Esophagus muscularis mucosa (tissue), 4 donors: ENCODE measurements around the gene MBNL1. TPM values are rescaled to one million over a fixed set of nuclear protein-coding genes. Genes with fewer than 3 reads are reported as not detected.
"Not testable (repeated sequence)": the region's sequence is repeated elsewhere in the genome, so short reads cannot be mapped to it uniquely, and the experiment has no call there.

Experiments used
- DNase-seq: peaks from one replicate; pipeline ENCODE4 v3.0.0-alpha.2; 2017; ENCODE audit errors: extremely low spot score
- H3K27ac ChIP-seq, 4 donors: fragments of 200-600 bp; sonication (generic); replicated peaks in 1 of 4; 1 replicate in 3 of 4; 2 replicates in 1 of 4; pipeline ENCODE4 v1.5.1; 2016 to 2019; ENCODE audit warnings: mild to moderate bottlenecking in 1 of 4
- H3K27me3 ChIP-seq, 4 donors: fragments of 200-600 bp; sonication (generic); one replicate each; pipeline versions ENCODE4 v1.5.1 to v1.6.0; 2016 to 2019
- H3K36me3 ChIP-seq, 4 donors: fragments of 200-600 bp; sonication (generic); one replicate each; pipeline ENCODE4 v1.5.1; 2016 to 2019
- H3K4me1 ChIP-seq, 4 donors: fragments of 200-600 bp; sonication (generic); one replicate each; pipeline ENCODE4 v1.5.1; 2016 to 2019
- H3K4me3 ChIP-seq, 4 donors: fragments of 200-600 bp; sonication (generic); 1 replicate in 2 of 4; 2 replicates in 2 of 4; pipeline ENCODE4 v1.5.1; 2016 to 2019; ENCODE audit warnings: mild to moderate bottlenecking in 4 of 4, moderate library complexity in 1 of 4
- H3K9me3 ChIP-seq, 4 donors: fragments of 200-600 bp; sonication (generic); 1 replicate in 3 of 4; 2 replicates in 1 of 4; pipeline ENCODE4 v1.5.1; 2016 to 2019
- EP300 ChIP-seq: sonication (generic); formaldehyde crosslinking; IDR thresholded peaks from one replicate; pipeline ENCODE4 v1.6.1; 2017; ENCODE audit warnings: antibody characterized with exemption
- POLR2A ChIP-seq: fragments of 450-650 bp; IDR thresholded peaks from one replicate; pipeline ENCODE4 v1.6.1; 2017; ENCODE audit warnings: antibody characterized with exemption, moderate library complexity, mild to moderate bottlenecking, low read depth
- POLR2AphosphoS5 ChIP-seq, 2 donors: sonication (generic); formaldehyde crosslinking; IDR thresholded peaks; one replicate each; pipeline ENCODE4 v1.6.1; 2017; ENCODE audit warnings: antibody characterized with exemption in 2 of 2
- WGBS: methylation state at CpG from one replicate; pipeline ENCODE4 v1.1.5; 2018; 5-methylcytosine and 5-hydroxymethylcytosine counted together
- intact Hi-C: fragments of 100-400 bp; cut with DNase I; formaldehyde crosslinking; loops from one replicate; pipeline ENCODE4 v1.15.1; 2023
- total RNA-seq, 4 donors: library from RNA; depleted of rRNA; stranded (reverse); fragments of >200 nt; gene quantifications; one replicate each; pipeline versions ENCODE4 v1.1.0 to v1.2.1, GENCODE V29; 2016
- TF ChIP-seq, protein P1 (sequence below), 3 experiments: fragments of 200-600 bp in 2 of 3; fragments of 450-650 bp in 1 of 3; sonication (generic) in 2 of 3; IDR thresholded peaks; one replicate each; pipeline ENCODE4 v1.5.1; 2017 to 2019; ENCODE audit warnings: antibody characterized with exemption in 3 of 3, mild to moderate bottlenecking in 2 of 3, moderate library complexity in 1 of 3

Gene MBNL1
- total RNA-seq, 4 donors from 2014 or later: 635 to 868 (median 720) TPM

GRCh38 chr3:152364237-152364636, 95.5 kb downstream of the MBNL1 start:
- no peak overlapping the region for H3K4me3 ChIP-seq
- intact Hi-C loops: no loop called here
- H3K27ac ChIP-seq: peak overlapping the region in 3 of 4 donors; percentile 2 to 50 (median 9)
- peaks cover 0 to 3% (median 1%) of the 10 kb centered on the region in 4 donors for H3K36me3 ChIP-seq
- no peaks in the 10 kb centered on the region for H3K9me3 ChIP-seq
- TF ChIP-seq, protein P1, sequence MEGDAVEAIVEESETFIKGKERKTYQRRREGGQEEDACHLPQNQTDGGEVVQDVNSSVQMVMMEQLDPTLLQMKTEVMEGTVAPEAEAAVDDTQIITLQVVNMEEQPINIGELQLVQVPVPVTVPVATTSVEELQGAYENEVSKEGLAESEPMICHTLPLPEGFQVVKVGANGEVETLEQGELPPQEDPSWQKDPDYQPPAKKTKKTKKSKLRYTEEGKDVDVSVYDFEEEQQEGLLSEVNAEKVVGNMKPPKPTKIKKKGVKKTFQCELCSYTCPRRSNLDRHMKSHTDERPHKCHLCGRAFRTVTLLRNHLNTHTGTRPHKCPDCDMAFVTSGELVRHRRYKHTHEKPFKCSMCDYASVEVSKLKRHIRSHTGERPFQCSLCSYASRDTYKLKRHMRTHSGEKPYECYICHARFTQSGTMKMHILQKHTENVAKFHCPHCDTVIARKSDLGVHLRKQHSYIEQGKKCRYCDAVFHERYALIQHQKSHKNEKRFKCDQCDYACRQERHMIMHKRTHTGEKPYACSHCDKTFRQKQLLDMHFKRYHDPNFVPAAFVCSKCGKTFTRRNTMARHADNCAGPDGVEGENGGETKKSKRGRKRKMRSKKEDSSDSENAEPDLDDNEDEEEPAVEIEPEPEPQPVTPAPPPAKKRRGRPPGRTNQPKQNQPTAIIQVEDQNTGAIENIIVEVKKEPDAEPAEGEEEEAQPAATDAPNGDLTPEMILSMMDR (IDR thresholded peaks at IDR 0.05): no peak
- TF ChIP-seq POLR2A (no peak), EP300 (no peak), POLR2AphosphoS5 (IDR thresholded peaks at IDR 0.05) (no peak)
- no peaks in the 10 kb centered on the region for H3K27me3 ChIP-seq
- H3K4me1 ChIP-seq: peaks cover 61 to 86% (median 77%) of the 10 kb centered on the region in 4 donors
- no peak for DNase-seq

DNA sequence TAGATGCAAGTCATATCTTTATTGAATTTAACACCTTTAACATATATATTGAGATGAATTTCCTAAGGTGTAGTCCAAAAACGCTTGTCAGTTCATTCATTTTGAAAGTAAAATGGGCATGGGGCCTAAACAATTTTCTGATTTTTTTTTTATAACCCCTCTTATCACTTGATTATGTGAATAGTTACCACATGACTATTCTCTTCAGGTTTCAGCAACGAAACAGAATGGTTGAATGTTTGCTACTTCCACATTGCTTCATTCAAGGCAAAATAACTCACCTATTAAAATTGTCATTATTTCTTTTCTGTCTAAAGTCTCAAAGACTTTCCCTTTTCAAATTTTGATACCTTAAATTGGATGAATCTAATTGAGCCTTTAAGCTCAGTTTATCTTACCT, 96.4 kb downstream of the MBNL1 start:
- Histone ChIP-seq H3K4me1 (peaks cover 59 to 86% (median 77%) of the 10 kb centered on the region in 4 donors), H3K27ac (peak overlapping the region; percentile 4 to 50 (median 46)), H3K36me3 (peaks cover 0 to 3% (median 1%) of the 10 kb centered on the region in 4 donors), H3K4me3 (no peak overlapping the region), H3K27me3 (no peaks in the 10 kb centered on the region), H3K9me3 (no peaks in the 10 kb centered on the region)
- no peak for DNase-seq
- 57% methylated on average over 2 of the region's 2 CpGs for WGBS
- intact Hi-C loops: no loop called here
- TF ChIP-seq, protein P1 (IDR thresholded peaks at IDR 0.05): no peak
- TF ChIP-seq POLR2AphosphoS5 (IDR thresholded peaks at IDR 0.05) (no peak), EP300 (no peak), POLR2A (no peak)

DNA sequence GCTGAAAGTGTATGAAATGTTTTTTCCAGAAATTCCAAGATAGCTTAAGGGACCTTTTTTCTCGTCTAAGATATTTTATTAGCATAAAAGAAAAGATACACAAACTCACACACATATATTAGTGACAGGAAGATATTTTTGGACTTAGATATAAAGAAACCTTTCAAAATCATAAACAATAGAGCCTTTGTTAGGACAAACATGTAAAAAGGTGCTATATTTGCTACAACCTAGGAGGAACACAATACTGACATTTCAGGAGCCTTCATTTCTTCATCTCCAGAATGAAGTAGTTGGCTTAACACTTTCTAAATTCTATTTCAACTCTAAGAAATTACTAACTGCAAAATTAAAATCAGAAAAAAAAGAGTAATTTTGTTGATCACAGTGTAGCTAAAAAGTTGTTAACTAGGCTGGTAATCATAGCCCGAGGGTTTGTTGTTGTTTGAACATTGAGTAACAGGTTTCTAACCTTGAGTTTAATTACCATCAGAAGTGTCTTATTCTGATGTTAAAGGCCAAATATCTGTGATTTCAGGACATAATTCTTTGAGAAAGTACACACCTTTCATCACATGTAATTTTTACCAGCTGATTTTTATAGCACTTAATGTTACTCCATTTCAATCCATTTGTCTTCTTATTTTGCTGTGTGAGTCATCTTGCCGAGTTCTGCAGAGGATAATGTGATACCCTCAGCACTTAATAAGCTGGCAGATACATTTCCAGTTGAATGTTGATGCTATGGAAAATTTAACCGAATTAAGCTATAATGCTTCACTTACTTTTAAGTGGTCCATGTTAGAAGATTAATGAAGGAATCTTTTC, 97.3 kb downstream of the MBNL1 start:
- TF ChIP-seq, protein P1 (IDR thresholded peaks at IDR 0.05): no peak
- TF ChIP-seq EP300 (no peak), POLR2AphosphoS5 (IDR thresholded peaks at IDR 0.05) (peak in 1 of 2 donors; percentile 48), POLR2A (no peak)
- 37% methylated on average over 4 of the region's 4 CpGs for WGBS
- Histone ChIP-seq H3K27me3 (no peaks in the 10 kb centered on the region), H3K9me3 (no peaks in the 10 kb centered on the region), H3K27ac (peak overlapping the region; percentile 4 to 50 (median 46)), H3K4me3 (no peak overlapping the region), H3K36me3 (peaks cover 0 to 3% (median 1%) of the 10 kb centered on the region in 4 donors), H3K4me1 (peaks cover 53 to 86% (median 77%) of the 10 kb centered on the region in 4 donors)
- no peak for DNase-seq
- intact Hi-C loops: no loop called here

DNA sequence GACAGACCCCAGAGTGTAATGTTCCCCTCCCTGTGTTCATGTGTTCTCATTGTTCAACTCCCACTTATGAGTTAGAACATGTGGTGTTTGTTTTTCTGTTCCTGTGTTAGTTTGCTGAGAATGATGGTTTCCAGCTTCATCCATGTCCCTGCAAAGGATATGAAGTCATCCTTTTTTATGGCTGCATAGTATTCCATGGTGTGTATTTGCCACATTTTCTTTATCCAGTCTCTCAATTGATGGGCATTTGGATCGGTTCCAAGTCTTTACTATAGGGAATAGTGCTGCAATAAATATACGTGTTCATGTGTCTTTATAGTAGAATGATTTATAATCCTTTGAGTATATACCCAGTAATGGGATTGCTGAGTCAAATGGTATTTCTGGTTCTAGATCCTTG, 98.5 kb downstream of the MBNL1 start:
- H3K9me3 ChIP-seq, intact Hi-C loops, H3K27me3 ChIP-seq, H3K27ac ChIP-seq, H3K36me3 ChIP-seq, H3K4me3 ChIP-seq, DNase-seq: not testable (repeated sequence)
- peaks cover 45 to 86% (median 74%) of the 10 kb centered on the region in 4 donors for H3K4me1 ChIP-seq
- WGBS: 78% methylated on average over 2 of the region's 2 CpGs

- H3K36me3 ChIP-seq, DNase-seq, H3K9me3 ChIP-seq, intact Hi-C loops, H3K4me3 ChIP-seq, H3K27me3 ChIP-seq: not testable (repeated sequence)
- WGBS: 100% methylated on average over 2 of the region's 6 CpGs
- peaks cover 23 to 95% (median 86%) of the 10 kb centered on the region in 4 donors for H3K4me1 ChIP-seq
- peak overlapping the region; percentile 34 to 73 (median 42) for H3K27ac ChIP-seq
Measured at GRCh38 chr3:152372633-152373032, 103.9 kb downstream of the MBNL1 start.
